Endothelial cell of umbilical vein (primary cell): ENCODE measurements around the gene STRIP2. TPM values are rescaled to one million over a fixed set of nuclear protein-coding genes. Genes with fewer than 3 reads are reported as not detected.

Experiments
- BruUV-seq: library from RNA; stranded (reverse); fragments of 400-500 nt; replicated peaks from 2 replicates; lab custom pipeline; 2021; lab: Mats Ljungman, UMichigan
- CTCF ChIA-PET: fragments of 300-600, 350-600 bp; sonication (Branson Sonifier 250); formaldehyde crosslinking; loops from one replicate; lab custom pipeline; 2021; ENCODE audit warnings: antibody characterized with exemption, inconsistent platforms; lab: Charles Lee
- POLR2A ChIA-PET: fragments of 300-600, 350-600 bp; sonication (Branson Sonifier 250); formaldehyde crosslinking; loops from one replicate; lab custom pipeline; 2021; ENCODE audit warnings: antibody characterized with exemption, inconsistent platforms; lab: Charles Lee
- DNase-seq: peaks from one replicate; pipeline ENCODE4 v3.0.0-alpha.2; 2011; ENCODE audit warnings: low read depth, low spot score
- FAIRE-seq: peaks from 2 replicates; lab custom pipeline; 2011; peaks lifted over from hg19 to GRCh38; lab: Jason Lieb, UNC
- H2AFZ ChIP-seq: 2 replicates; pipeline ENCODE4 v1.6.0; 2012; ENCODE audit warnings: low read depth, low read length, control low read depth, inconsistent platforms
- H3K27ac ChIP-seq: 2 replicates; pipeline ENCODE4 v1.5.1; 2011; ENCODE audit warnings: low read depth, mild to moderate bottlenecking, control low read depth, low read length, moderate library complexity; ENCODE audit not compliant: insufficient read depth
- H3K27me3 ChIP-seq, 2 experiments: 2 replicates each; pipeline versions ENCODE4 v1.6.0 to v1.6.1; 2011; ENCODE audit warnings: low read length in 2 of 2, mixed read lengths in 1 of 2; ENCODE audit not compliant: control insufficient read depth in 2 of 2, insufficient read depth in 2 of 2
- H3K36me3 ChIP-seq, 2 experiments: 2 replicates in 1 of 2; 3 replicates in 1 of 2; pipeline ENCODE4 v1.5.1; 2011; ENCODE audit warnings: low read length in 2 of 2, mild to moderate bottlenecking in 1 of 2, moderate library complexity in 1 of 2; ENCODE audit not compliant: control insufficient read depth in 2 of 2, insufficient read depth in 2 of 2; ENCODE audit errors: extremely low read depth in 1 of 2
- H3K4me1 ChIP-seq: 3 replicates; pipeline ENCODE4 v1.5.1; 2011; ENCODE audit warnings: mild to moderate bottlenecking, low read length; ENCODE audit not compliant: control insufficient read depth, insufficient read depth; ENCODE audit errors: extremely low read depth
- H3K4me2 ChIP-seq: 2 replicates; pipeline ENCODE4 v1.6.1; 2011; ENCODE audit warnings: low read length, control low read depth, mixed read lengths; ENCODE audit not compliant: insufficient read depth
- H3K4me3 ChIP-seq, 3 experiments: fragments of 200-600 bp in 1 of 3; sonication (generic), shearing (Covaris generic) in 1 of 3; replicated peaks in 1 of 3; 2 replicates each; pipeline ENCODE4 v1.5.1; 2011 to 2016; ENCODE audit warnings: control low read depth in 3 of 3, low read length in 3 of 3, mild to moderate bottlenecking in 2 of 3, inconsistent platforms in 1 of 3, low read depth in 1 of 3, moderate library complexity in 1 of 3; ENCODE audit not compliant: insufficient read depth in 1 of 3
- H3K79me2 ChIP-seq: 2 replicates; pipeline ENCODE4 v1.6.0; 2012; ENCODE audit warnings: low read length, inconsistent platforms; ENCODE audit not compliant: control insufficient read depth, insufficient read depth
- H3K9ac ChIP-seq: replicated peaks from 2 replicates; pipeline ENCODE3; 2011; ENCODE audit warnings: low read length, control low read depth; ENCODE audit not compliant: insufficient read depth; ENCODE audit errors: extremely low read depth
- H3K9me1 ChIP-seq: replicated peaks from 3 replicates; pipeline ENCODE4 v1.6.0; 2011; ENCODE audit warnings: mild to moderate bottlenecking, low read length; ENCODE audit not compliant: control insufficient read depth, insufficient read depth; ENCODE audit errors: extremely low read depth
- H3K9me3 ChIP-seq: replicated peaks from 2 replicates; pipeline ENCODE4 v1.5.1; 2012; ENCODE audit warnings: low read length, inconsistent platforms; ENCODE audit not compliant: control insufficient read depth, insufficient read depth
- H4K20me1 ChIP-seq: replicated peaks from 2 replicates; pipeline ENCODE3; 2011; ENCODE audit warnings: mild to moderate bottlenecking, low read length; ENCODE audit not compliant: control insufficient read depth, insufficient read depth; ENCODE audit errors: extremely low read depth
- EZH2 ChIP-seq: IDR thresholded peaks from 2 replicates; pipeline ENCODE4 v1.6.1; 2012; ENCODE audit warnings: borderline replicate concordance, low read depth, mild to moderate bottlenecking, moderate library complexity, low read length, inconsistent platforms; ENCODE audit not compliant: severe bottlenecking
- FOS ChIP-seq: IDR thresholded peaks from 2 replicates; pipeline ENCODE4 v1.6.1; 2011; ENCODE audit warnings: mild to moderate bottlenecking, low read length, moderate library complexity, borderline replicate concordance; ENCODE audit not compliant: insufficient read depth
- GATA2 ChIP-seq: IDR thresholded peaks from 2 replicates; pipeline ENCODE4 v1.7.0; 2011; ENCODE audit warnings: low read depth, mild to moderate bottlenecking, moderate library complexity, mixed read lengths, low read length; ENCODE audit not compliant: insufficient read length, insufficient read depth
- JUN ChIP-seq: IDR thresholded peaks from 2 replicates; pipeline ENCODE4 v1.6.1; 2011; ENCODE audit warnings: borderline replicate concordance, low read depth; ENCODE audit not compliant: insufficient read length, insufficient read depth
- MYC ChIP-seq: IDR thresholded peaks from one replicate; pipeline ENCODE4 v1.6.1; 2011; ENCODE audit warnings: mild to moderate bottlenecking, low read depth, low read length
- POLR2A ChIP-seq: IDR thresholded peaks from 2 replicates; pipeline ENCODE4 v1.6.1; 2012; ENCODE audit warnings: low read depth, mild to moderate bottlenecking, control low read depth, low read length
- POLR2AphosphoS5 ChIP-seq: IDR thresholded peaks from 2 replicates; pipeline ENCODE4 v1.6.1; 2012; ENCODE audit warnings: low read depth, mild to moderate bottlenecking, control low read depth, low read length, moderate library complexity; ENCODE audit not compliant: insufficient read depth
- dilution Hi-C: fragments of 300-500 bp; cut with MboI; formaldehyde crosslinking; loops from one replicate; pipeline ENCODE4 v1.15.0; 2019; ENCODE audit warnings: low sequenced_read_pairs; ENCODE audit not compliant: extremely low pct_ligation_motif_present
- intact Hi-C: fragments of 100-400 bp; cut with micrococcal nuclease; formaldehyde crosslinking; loops from one replicate; pipeline ENCODE4 v1.10.0; 2022
- polyA plus RNA-seq, 4 experiments: library from polyadenylated mRNA; depleted of rRNA in 3 of 4; stranded (reverse) in 3 of 4; unstranded in 1 of 4; fragments of >200 nt; gene quantifications; 2 replicates each; pipeline versions ENCODE4 v1.2.1 to v1.2.3, GENCODE V29; 2011 to 2012; ENCODE audit warnings: missing spikeins in 1 of 4
- total RNA-seq: library from RNA; stranded (reverse); gene quantifications from 2 replicates; pipeline ENCODE4 v1.2.3, GENCODE V29; 2021
- TF ChIP-seq, protein P1 (sequence below): IDR thresholded peaks from 2 replicates; pipeline ENCODE4 v1.6.1; 2011; ENCODE audit not compliant: insufficient read depth, insufficient read length
- TF ChIP-seq, protein P2 (sequence below), 2 donors: IDR thresholded peaks; 1 replicate in 1 of 2; 2 replicates in 1 of 2; pipeline ENCODE4 v1.5.1; 2011; ENCODE audit warnings: low read length in 2 of 2, mild to moderate bottlenecking in 2 of 2, moderate library complexity in 2 of 2, control low read depth in 1 of 2, inconsistent platforms in 1 of 2, low read depth in 1 of 2; ENCODE audit not compliant: insufficient read depth in 1 of 2; ENCODE audit errors: extremely low read depth in 1 of 2

Gene STRIP2
- total and polyA plus RNA-seq, 2 donors (not counting 3 experiments of a cell fraction or from before 2014, with no cell fraction given): 3.4 to 10.0 TPM

DNA sequence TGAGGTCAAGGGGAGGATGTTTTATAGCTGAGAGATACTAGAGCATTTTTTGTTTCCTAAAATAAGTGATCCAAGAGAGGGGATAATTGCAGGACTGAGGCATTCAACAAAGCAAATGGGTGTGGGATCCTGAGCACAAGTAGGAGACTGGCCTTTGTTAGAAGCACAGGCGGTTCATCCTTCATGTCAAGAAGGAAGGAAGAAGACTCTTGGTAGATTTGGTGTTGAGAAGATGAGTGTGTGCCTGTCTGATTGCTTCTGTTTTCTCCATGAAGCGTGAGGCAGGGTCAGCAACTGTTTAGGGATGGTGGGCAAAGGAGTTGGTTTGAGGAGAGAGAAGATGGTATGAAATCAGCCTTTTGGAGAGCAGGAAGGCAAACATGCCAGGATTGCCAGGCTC, 27.6 kb downstream of the STRIP2 start:
- H3K36me3 ChIP-seq: peaks cover 2 to 5% of the 10 kb centered on the region in 2 experiments
- no peak overlapping the region for H3K4me3 ChIP-seq
- H3K9me1 ChIP-seq: no peaks in the 10 kb centered on the region
- H3K9me3 ChIP-seq: no peaks in the 10 kb centered on the region
- CTCF ChIA-PET: interaction anchor here (1.2 to 2.5 kb wide), 2 partner anchors 94 to 244 kb away, joined by 4 to 7 read pairs; no protein-coding TSS in a partner anchor
- dilution Hi-C loops: no loop called here
- no peaks in the 10 kb centered on the region for H3K27me3 ChIP-seq
- no peak for TF ChIP-seq EZH2
- no peak overlapping the region for H2AFZ ChIP-seq
- H3K4me2 ChIP-seq: no peak overlapping the region
- no peak overlapping the region for H3K27ac ChIP-seq
- no peaks in the 10 kb centered on the region for H3K79me2 ChIP-seq
- intact Hi-C loops: no loop called here
- FAIRE-seq: no peak
- no peaks in the 10 kb centered on the region for H4K20me1 ChIP-seq
- POLR2A ChIA-PET: no interaction called here
- BruUV-seq: no TSS peak
- no peak for DNase-seq
- no peaks in the 10 kb centered on the region for H3K4me1 ChIP-seq
- no peak overlapping the region for H3K9ac ChIP-seq

DNA sequence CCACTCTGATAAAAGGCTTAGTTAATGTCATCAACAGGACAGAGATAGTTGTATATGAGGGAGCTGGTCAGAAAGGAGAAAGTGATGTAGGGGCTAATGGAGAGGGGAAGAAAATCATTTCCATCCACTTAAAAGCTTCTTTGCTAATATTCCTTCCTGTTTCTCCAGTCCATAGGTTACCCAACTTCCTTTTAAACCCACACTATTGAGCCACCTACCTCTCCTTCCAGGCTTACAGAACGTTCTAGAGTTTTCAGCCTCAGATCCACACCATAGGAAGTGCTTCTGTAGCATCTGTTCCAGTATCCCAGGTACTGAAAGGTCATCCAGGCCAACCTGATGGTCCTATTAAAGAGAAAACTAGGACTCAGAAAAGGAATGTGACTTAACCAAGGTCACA, 28.2 kb downstream of the STRIP2 start:
- dilution Hi-C loops (no loop called here), intact Hi-C loops (no loop called here)
- Histone ChIP-seq H3K9me3 (no peaks in the 10 kb centered on the region), H3K27me3 (no peaks in the 10 kb centered on the region), H3K36me3 (peaks cover 2 to 5% of the 10 kb centered on the region in 2 experiments), H3K4me2 (no peak overlapping the region), H3K4me1 (no peaks in the 10 kb centered on the region), H2AFZ (no peak overlapping the region), H3K27ac (no peak overlapping the region), H3K4me3 (no peak overlapping the region), H3K79me2 (no peaks in the 10 kb centered on the region), H3K9ac (no peak overlapping the region), H3K9me1 (no peaks in the 10 kb centered on the region), H4K20me1 (no peaks in the 10 kb centered on the region)
- DNase-seq: no peak
- no TSS peak for BruUV-seq
- FAIRE-seq: no peak
- POLR2A ChIA-PET: no interaction called here
- CTCF ChIA-PET: interaction anchor here (2.5 kb wide), 1 partner anchor 95 kb away, joined by 7 read pairs; no protein-coding TSS in a partner anchor
- TF ChIP-seq, protein P1, sequence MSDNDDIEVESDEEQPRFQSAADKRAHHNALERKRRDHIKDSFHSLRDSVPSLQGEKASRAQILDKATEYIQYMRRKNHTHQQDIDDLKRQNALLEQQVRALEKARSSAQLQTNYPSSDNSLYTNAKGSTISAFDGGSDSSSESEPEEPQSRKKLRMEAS: no peak
- no peak for TF ChIP-seq JUN
- no peak for TF ChIP-seq GATA2
- TF ChIP-seq, protein P2, sequence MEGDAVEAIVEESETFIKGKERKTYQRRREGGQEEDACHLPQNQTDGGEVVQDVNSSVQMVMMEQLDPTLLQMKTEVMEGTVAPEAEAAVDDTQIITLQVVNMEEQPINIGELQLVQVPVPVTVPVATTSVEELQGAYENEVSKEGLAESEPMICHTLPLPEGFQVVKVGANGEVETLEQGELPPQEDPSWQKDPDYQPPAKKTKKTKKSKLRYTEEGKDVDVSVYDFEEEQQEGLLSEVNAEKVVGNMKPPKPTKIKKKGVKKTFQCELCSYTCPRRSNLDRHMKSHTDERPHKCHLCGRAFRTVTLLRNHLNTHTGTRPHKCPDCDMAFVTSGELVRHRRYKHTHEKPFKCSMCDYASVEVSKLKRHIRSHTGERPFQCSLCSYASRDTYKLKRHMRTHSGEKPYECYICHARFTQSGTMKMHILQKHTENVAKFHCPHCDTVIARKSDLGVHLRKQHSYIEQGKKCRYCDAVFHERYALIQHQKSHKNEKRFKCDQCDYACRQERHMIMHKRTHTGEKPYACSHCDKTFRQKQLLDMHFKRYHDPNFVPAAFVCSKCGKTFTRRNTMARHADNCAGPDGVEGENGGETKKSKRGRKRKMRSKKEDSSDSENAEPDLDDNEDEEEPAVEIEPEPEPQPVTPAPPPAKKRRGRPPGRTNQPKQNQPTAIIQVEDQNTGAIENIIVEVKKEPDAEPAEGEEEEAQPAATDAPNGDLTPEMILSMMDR (IDR thresholded peaks at IDR 0.05; ENCODE audit: extremely low read depth in 1 of 2, insufficient read depth in 1 of 2, low read depth in 1 of 2, low read length in 2 of 2): no peak
- TF ChIP-seq POLR2AphosphoS5: no peak
- no peak for TF ChIP-seq POLR2A
- TF ChIP-seq MYC: no peak
- TF ChIP-seq FOS: no peak
- TF ChIP-seq EZH2: no peak
